GM12892 (cell line): ENCODE results near the gene NUDCD3.

Experiments used
- POLR2A ChIP-seq: IDR thresholded peaks from 2 replicates; pipeline ENCODE4 v1.6.1; 2011; ENCODE audit warnings: low read depth, low read length, control low read depth
- POLR2AphosphoS5 ChIP-seq: IDR thresholded peaks from 2 replicates; pipeline ENCODE4 v1.6.1; 2011; ENCODE audit warnings: low read depth, low read length, control low read depth
- TAF1 ChIP-seq: IDR thresholded peaks from 2 replicates; pipeline ENCODE4 v1.6.1; 2011; ENCODE audit warnings: low read depth, mild to moderate bottlenecking, control low read depth, low read length, borderline replicate concordance

GRCh38 chr7:44494960-44495359 is 4.5 kb upstream of the NUDCD3 start:
- TF ChIP-seq POLR2A: no peak
- TF ChIP-seq TAF1: no peak
- no peak for TF ChIP-seq POLR2AphosphoS5
